Glutamatergic neuron (in vitro differentiated cells): ENCODE measurements around the gene IPMK. TPM values are rescaled to one million over a fixed set of nuclear protein-coding genes. Genes with fewer than 3 reads are reported as not detected.

Experiments used
- DNase-seq: peaks from one replicate; pipeline ENCODE4 v3.0.0; 2022
- H3K27ac Mint-ChIP-seq: one replicate; pipeline ENCODE4 v1.8.0; 2020; ENCODE audit warnings: mild to moderate bottlenecking, mixed read lengths, inconsistent platforms; ENCODE audit not compliant: unreplicated experiment
- H3K27me3 Mint-ChIP-seq: one replicate; pipeline ENCODE4 v1.8.0; 2020; ENCODE audit warnings: mild to moderate bottlenecking, moderate library complexity, mixed read lengths, inconsistent platforms; ENCODE audit not compliant: unreplicated experiment
- H3K36me3 Mint-ChIP-seq: one replicate; pipeline ENCODE4 v1.8.0; 2020; ENCODE audit warnings: mild to moderate bottlenecking, mixed read lengths, inconsistent platforms; ENCODE audit not compliant: unreplicated experiment
- H3K4me1 Mint-ChIP-seq: one replicate; pipeline ENCODE4 v1.8.0; 2020; ENCODE audit warnings: mild to moderate bottlenecking, low read depth, mixed read lengths, inconsistent platforms; ENCODE audit not compliant: unreplicated experiment
- H3K4me3 Mint-ChIP-seq: one replicate; pipeline ENCODE4 v1.8.0; 2020; ENCODE audit warnings: mild to moderate bottlenecking, mixed read lengths, inconsistent platforms; ENCODE audit not compliant: unreplicated experiment
- H3K9me3 Mint-ChIP-seq: one replicate; pipeline ENCODE4 v1.8.0; 2020; ENCODE audit warnings: mild to moderate bottlenecking, moderate library complexity, mixed read lengths, inconsistent platforms; ENCODE audit not compliant: unreplicated experiment
- CTCF ChIP-seq: fragments of 200-600 bp; sonication (generic); IDR thresholded peaks from one replicate; pipeline ENCODE4 v1.5.0; 2021; ENCODE audit not compliant: partially characterized antibody, unreplicated experiment
- total RNA-seq: library from RNA; stranded (reverse); fragmentation: NEBNext Ultra II Directional; extraction: Animal tissue kit (Norgen Biotek cat#: 25700); gene quantifications from one replicate; pipeline ENCODE4 v1.2.1, GENCODE V29; 2021; ENCODE audit not compliant: unreplicated experiment

IPMK gene
- total RNA-seq, 1 donor from 2014 or later, result 7.6 TPM

DNA sequence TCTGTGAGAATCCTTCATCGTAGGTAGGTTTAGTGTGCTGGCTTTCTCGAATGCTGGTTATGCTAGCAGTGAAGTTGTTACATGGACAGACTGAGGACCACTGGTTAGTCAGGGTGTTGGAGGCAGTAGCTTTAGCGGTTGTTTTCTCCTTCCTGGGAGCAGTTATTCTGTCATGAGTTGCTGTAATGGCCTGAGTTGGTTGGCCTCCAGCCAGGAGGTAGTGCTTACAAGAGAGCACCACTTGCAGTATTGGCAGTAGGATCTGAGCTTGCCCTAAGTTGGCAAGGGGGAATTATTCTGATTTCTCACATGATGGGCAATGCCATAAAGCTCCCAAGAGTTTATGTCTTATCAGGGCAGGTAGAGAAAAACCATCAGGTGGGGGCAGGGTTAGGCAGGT, 58.0 kb downstream of the IPMK start:
- Mint-ChIP-seq H3K27ac (no peak overlapping the region), H3K9me3 (no peaks in the 10 kb centered on the region), H3K36me3 (no peaks in the 10 kb centered on the region), H3K27me3 (peaks cover 2% of the 10 kb centered on the region), H3K4me1 (no peaks in the 10 kb centered on the region), H3K4me3 (no peak overlapping the region)
- no peak for TF ChIP-seq CTCF
- DNase-seq, result no peak

GRCh38 chr10:58206251-58206650, 61.4 kb downstream of the IPMK start:
- Mint-ChIP-seq H3K4me1 (no peaks in the 10 kb centered on the region), H3K4me3 (no peak overlapping the region), H3K27ac (no peak overlapping the region), H3K36me3 (no peaks in the 10 kb centered on the region), H3K27me3 (peaks cover 2% of the 10 kb centered on the region), H3K9me3 (no peaks in the 10 kb centered on the region)
- no peak for TF ChIP-seq CTCF
- DNase-seq, result no peak

DNA sequence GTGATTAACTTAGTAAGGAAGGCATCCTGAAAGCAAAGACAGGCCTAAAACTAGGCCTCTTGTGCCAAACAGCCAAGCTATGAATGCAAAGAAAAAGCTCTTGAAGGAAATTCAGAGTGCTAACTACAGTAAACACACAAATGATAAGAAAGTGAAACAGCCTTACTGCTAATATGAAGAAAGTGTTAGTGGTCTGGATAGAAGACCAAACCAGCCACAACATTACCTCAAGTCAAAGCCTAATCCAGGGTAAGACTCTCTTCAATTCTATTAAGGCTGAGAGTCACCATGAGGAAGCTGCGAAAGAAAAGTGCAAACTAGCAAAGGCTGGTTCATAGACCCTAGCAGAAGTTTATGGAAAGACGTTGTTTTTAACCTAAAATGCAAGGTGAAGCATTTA, 66.0 kb downstream of the IPMK start:
- Mint-ChIP-seq H3K9me3 (no peaks in the 10 kb centered on the region), H3K27ac (no peak overlapping the region)
- TF ChIP-seq CTCF, result no peak

GRCh38 chr10:58189269-58189668, 78.4 kb downstream of the IPMK start:
- H3K36me3 Mint-ChIP-seq, result no peaks in the 10 kb centered on the region
- no peak for TF ChIP-seq CTCF
- no peak for DNase-seq
- H3K9me3 Mint-ChIP-seq, result no peaks in the 10 kb centered on the region
- no peak overlapping the region for H3K27ac Mint-ChIP-seq
- H3K27me3 Mint-ChIP-seq, result peaks cover 2% of the 10 kb centered on the region
- H3K4me3 Mint-ChIP-seq, result no peak overlapping the region
- no peaks in the 10 kb centered on the region for H3K4me1 Mint-ChIP-seq

More for the DNA sequence above, 66.0 kb downstream of the IPMK start:
- H3K4me1 Mint-ChIP-seq, result no peaks in the 10 kb centered on the region
- DNase-seq, result no peak
- no peaks in the 10 kb centered on the region for H3K27me3 Mint-ChIP-seq
- H3K36me3 Mint-ChIP-seq, result no peaks in the 10 kb centered on the region
- no peak overlapping the region for H3K4me3 Mint-ChIP-seq

DNA sequence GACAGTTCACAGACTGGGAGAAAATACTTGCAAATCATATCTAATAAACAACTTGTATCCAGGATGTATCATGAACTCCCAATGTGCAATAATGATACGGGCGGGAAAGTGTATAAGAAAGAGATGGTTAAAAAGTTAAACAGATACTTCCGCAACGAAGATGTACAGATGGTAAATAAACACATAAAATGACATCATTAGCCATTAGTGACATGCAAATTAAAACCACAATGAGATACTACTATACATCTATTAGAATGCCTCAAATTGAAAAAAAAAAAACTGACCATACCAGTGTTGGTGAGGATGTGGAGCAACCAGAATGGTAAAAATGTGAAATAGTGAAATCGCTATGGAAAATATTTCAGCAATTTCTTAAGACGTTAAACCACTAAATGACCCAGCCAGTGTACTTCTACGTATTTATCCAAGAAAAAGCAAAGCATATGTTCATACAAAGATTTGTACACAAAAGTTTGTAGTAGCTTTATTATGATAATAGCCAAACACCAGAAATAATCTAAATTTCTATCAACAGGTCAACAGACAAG, 83.5 kb downstream of the IPMK start:
- DNase-seq, result no peak
- Mint-ChIP-seq H3K4me1 (no peaks in the 10 kb centered on the region), H3K9me3 (no peaks in the 10 kb centered on the region), H3K27ac (no peak overlapping the region), H3K36me3 (no peaks in the 10 kb centered on the region), H3K27me3 (peaks cover 2% of the 10 kb centered on the region), H3K4me3 (no peak overlapping the region)
- TF ChIP-seq CTCF, result no peak
